ENCODE data around the gene GHITM. TPM values are rescaled to one million over a fixed set of nuclear protein-coding genes. Genes with fewer than 3 reads are reported as not detected.
A peak's percentile ranks its signal among the peaks of the same experiment; 100 is the strongest.

Gene GHITM
- total RNA-seq, 2 experiments from 2014 or later = 100.0 to 103 TPM

GRCh38 chr10:84188815-84189214, 49.5 kb downstream of the GHITM start:
- ATAC-seq (ENCODE audit: low read depth) (no peak), DNase-seq (no peak)
- H3K4me1 Mint-ChIP-seq = peaks cover 16% of the 10 kb centered on the region
- POLR2A ChIA-PET = no interaction called here
- H3K4me3 Mint-ChIP-seq = no peak overlapping the region
- H3K27ac Mint-ChIP-seq = no peak overlapping the region
- peaks cover 9% of the 10 kb centered on the region for H3K27me3 Mint-ChIP-seq
- H3K9me3 Mint-ChIP-seq = no peaks in the 10 kb centered on the region
- no peaks in the 10 kb centered on the region for H3K36me3 Mint-ChIP-seq

DNA sequence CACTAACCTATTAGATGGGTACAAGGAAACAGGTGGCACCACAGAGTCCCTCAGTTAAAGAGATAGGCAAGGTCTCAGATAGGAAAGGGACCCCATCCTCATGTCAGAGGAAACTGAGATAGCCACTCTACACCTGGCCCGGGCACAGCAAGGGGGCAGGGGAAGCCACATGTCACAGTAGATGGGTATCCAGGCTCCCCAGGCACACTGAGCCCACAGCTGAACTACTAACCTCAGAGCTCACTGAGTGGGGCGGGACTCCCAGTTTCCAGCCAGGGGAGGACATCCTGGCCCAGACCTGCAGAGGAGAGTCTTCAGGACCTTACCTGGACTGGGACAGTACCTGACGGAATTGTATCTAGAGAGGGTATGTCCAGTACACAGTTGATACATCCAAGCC, 51.3 kb downstream of the GHITM start:
- POLR2A ChIA-PET = interaction anchor here (1.8 kb wide), 1 partner anchor 34 kb away, joined by 4 read pairs; no protein-coding TSS in a partner anchor
- H3K4me3 Mint-ChIP-seq = no peak overlapping the region
- DNase-seq (no peak), ATAC-seq (ENCODE audit: low read depth) (peak; percentile 21)
- no peaks in the 10 kb centered on the region for H3K9me3 Mint-ChIP-seq
- peaks cover 11% of the 10 kb centered on the region for H3K4me1 Mint-ChIP-seq
- no peaks in the 10 kb centered on the region for H3K36me3 Mint-ChIP-seq
- H3K27me3 Mint-ChIP-seq = peaks cover 20% of the 10 kb centered on the region
- no peak overlapping the region for H3K27ac Mint-ChIP-seq

DNA sequence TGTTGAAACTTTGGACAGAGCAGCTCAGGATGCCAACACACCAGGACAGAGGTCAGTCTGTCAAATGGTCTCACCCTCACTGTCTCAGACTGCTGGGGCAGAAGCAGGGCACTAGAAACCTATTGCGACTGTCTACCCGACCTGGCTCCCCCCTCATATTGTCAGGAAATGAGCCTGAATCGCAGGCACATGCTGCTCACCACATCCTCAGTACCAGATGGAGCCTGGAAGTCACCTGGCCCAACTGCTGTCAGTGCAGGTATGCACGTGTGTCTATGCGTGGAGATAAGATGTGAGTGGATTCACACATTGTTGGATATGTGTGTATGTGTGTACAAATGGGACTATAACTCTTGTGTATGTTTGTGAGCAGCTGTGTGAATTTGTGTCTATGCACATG, 51.8 kb downstream of the GHITM start:
- peak; percentile 63 for ATAC-seq (ENCODE audit: low read depth)
- POLR2A ChIA-PET = interaction anchor here (1.8 kb wide), 1 partner anchor 34 kb away, joined by 4 read pairs; no protein-coding TSS in a partner anchor
- peaks cover 11% of the 10 kb centered on the region for H3K4me1 Mint-ChIP-seq

DNA sequence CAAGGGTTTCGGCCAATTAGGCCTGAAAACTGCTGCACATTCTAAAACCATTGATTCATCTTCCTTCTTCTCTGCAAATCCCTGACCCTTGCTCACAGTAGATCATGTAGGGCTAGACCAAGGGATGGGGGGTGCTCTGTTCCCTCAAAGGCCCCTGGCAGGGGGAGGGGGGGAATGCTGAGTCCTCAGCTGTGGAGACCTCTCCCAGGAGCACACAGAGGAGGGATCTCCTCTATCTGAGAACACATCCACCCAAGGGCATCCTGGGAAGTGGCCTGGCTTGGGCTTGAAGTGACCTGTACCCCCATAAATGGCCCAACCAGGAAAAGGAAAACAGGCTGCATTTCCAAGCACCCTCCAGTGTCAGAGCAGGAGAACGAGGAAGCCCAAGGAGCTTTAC, 54.0 kb downstream of the GHITM start:
- ATAC-seq (ENCODE audit: low read depth) = no peak
- H3K4me1 Mint-ChIP-seq = peaks cover 11% of the 10 kb centered on the region
- no peak overlapping the region for H3K27ac Mint-ChIP-seq
- POLR2A ChIA-PET = no interaction called here
- peaks cover 43% of the 10 kb centered on the region for H3K27me3 Mint-ChIP-seq
- DNase-seq = peak; percentile 17
- H3K36me3 Mint-ChIP-seq = no peaks in the 10 kb centered on the region
- H3K9me3 Mint-ChIP-seq = no peaks in the 10 kb centered on the region
- no peak overlapping the region for H3K4me3 Mint-ChIP-seq

More for the DNA sequence above, 51.8 kb downstream of the GHITM start:
- peak; percentile 39 for DNase-seq
- Mint-ChIP-seq H3K36me3 (no peaks in the 10 kb centered on the region), H3K9me3 (no peaks in the 10 kb centered on the region), H3K4me3 (no peak overlapping the region), H3K27ac (peak overlapping the region; percentile 4), H3K27me3 (peaks cover 25% of the 10 kb centered on the region)

DNA sequence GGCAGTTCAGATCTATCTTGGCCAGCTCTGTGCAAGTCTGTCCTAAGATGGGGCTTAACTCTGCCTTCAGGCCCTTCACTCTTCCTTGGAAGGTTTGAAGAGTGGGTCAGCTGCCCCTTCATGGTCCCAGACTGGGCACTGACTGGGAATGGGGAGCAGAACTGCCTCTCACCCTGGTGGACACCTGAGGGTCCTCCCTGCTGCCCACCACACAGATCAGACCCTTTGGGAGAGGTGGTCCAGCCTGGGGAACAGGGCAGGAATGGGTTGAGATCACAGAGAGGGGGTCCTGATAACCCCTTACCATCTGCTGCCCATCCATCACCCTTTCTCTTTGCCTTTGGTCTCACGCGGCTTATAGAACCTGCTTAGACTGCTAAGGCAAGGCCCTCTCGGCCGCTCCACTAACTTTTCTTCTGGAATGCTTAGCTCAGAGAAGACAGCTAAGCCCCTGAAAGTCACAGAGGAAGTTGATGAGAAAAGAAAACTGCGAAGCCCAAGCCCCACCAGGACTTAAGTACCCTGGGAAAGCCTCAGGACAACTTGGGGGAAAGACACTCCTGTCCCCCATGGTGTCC, 54.6 kb downstream of the GHITM start:
- ATAC-seq (ENCODE audit: low read depth) = no peak
- peak overlapping the region; percentile 34 for H3K4me3 Mint-ChIP-seq
- H3K36me3 Mint-ChIP-seq = no peaks in the 10 kb centered on the region
- POLR2A ChIA-PET = no interaction called here
- peak; percentile 26 for DNase-seq
- H3K27me3 Mint-ChIP-seq = peaks cover 43% of the 10 kb centered on the region
- peaks cover 11% of the 10 kb centered on the region for H3K4me1 Mint-ChIP-seq
- H3K9me3 Mint-ChIP-seq = no peaks in the 10 kb centered on the region
- no peak overlapping the region for H3K27ac Mint-ChIP-seq

DNA sequence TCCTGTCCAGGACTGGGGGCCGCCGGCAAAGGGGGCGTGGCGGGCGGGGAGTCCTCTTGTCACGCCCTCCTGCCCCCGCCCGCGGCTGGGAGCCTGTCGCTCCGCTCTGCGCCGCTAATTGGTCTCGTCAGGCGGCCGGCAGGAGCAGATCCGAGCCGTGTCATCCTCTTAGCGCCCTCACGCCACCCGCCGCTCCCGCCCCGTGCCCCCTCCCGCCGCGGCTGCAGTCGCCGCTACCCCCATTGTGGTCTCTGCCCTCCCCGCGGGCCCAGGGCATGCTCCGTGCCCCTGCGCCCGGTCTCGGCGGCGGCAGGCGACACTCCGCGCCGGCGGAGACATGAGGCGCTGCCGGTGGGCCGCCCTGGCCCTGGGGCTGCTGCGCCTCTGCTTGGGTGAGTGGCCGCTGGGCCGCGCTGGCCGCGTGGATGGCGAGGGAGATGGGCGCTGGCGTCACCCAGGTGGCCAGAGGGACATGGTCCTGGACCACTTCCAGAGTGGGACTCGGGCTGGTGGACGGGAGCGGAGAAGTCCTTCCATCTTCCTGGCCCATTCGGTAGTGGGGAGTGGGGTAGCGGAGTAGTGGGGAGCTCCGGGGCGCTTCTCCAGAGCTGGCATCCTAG, 55.2 kb downstream of the GHITM start, which contains the start of gene CDHR1:
Gene CDHR1, plus strand, starts transcription at position 114 of the 620 bp plus-strand sequence. Its CDS starts 224 bp downstream, at position 338.
- Mint-ChIP-seq H3K27ac (no peak within 1 kb of the TSS), H3K9me3 (no peaks in the 10 kb centered on the region), H3K27me3 (peaks cover 43% of the 10 kb centered on the region), H3K4me3 (peak within 1 kb of the TSS; percentile 57), H3K36me3 (no peaks in the 10 kb centered on the region), H3K4me1 (peaks cover 11% of the 10 kb centered on the region)
- peak; percentile 64 for DNase-seq
- ATAC-seq (ENCODE audit: low read depth) = peak; percentile 72
- POLR2A ChIA-PET = interaction anchor here (0.7 kb wide), 1 partner anchor 17 kb away, joined by 3 read pairs; no protein-coding TSS in a partner anchor

- no peaks in the 10 kb centered on the region for H3K36me3 Mint-ChIP-seq
- no peak overlapping the region for H3K27ac Mint-ChIP-seq
- H3K9me3 Mint-ChIP-seq = no peaks in the 10 kb centered on the region
- ATAC-seq (ENCODE audit: low read depth) = no peak
- peaks cover 43% of the 10 kb centered on the region for H3K27me3 Mint-ChIP-seq
- peaks cover 11% of the 10 kb centered on the region for H3K4me1 Mint-ChIP-seq
- peak overlapping the region; percentile 57 for H3K4me3 Mint-ChIP-seq
- POLR2A ChIA-PET = interaction anchor here (0.7 kb wide), 1 partner anchor 18 kb away, joined by 3 read pairs; no protein-coding TSS in a partner anchor
- DNase-seq = peak; percentile 26
These were observed 55.9 kb downstream of the GHITM start for GRCh38 chr10:84195044-84195830.

DNA sequence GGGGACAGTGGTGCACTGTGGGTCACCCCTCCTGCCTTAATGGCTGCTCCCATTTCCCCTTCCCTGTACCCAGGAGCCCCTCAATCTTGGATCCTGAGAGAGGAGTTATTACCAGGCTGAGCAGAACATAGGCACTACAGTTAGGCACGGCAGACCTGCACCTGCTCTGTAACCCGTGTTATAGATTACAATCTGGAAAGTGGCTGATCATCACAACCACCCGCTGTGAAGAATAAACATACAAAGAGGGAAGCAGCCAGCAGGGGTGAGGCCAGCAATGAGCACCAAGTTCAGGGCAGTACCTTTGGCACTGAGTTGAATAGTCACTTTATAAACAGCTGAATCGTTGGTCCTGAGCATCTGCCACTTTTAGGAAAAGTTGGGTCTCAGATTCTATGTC, 56.8 kb downstream of the GHITM start:
- H3K9me3 Mint-ChIP-seq = no peaks in the 10 kb centered on the region
- no peak for DNase-seq
- H3K27me3 Mint-ChIP-seq = peaks cover 43% of the 10 kb centered on the region
- no peak overlapping the region for H3K27ac Mint-ChIP-seq
- POLR2A ChIA-PET = no interaction called here
- peaks cover 7% of the 10 kb centered on the region for H3K4me1 Mint-ChIP-seq
- no peaks in the 10 kb centered on the region for H3K36me3 Mint-ChIP-seq
- H3K4me3 Mint-ChIP-seq = no peak overlapping the region
- no peak for ATAC-seq (ENCODE audit: low read depth)

DNA sequence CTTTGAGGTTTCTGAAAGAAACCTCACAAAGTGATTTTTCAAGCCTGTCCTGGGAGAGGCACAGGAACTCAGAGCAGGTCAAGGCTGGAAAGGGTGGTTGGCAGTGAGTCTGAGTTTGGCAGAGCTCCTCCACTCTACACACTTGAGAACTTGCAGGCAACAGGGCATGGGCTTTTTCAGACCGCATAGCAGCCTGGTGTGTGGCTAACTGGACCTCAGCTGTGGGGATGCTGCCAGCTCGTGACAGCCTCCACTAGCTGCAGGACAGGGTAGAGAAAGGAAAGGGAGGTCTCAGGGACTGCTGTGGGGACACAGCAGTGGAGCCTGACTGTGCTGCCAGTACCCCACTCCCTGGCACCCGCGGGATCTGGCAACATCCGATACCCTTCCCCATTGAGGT, 57.6 kb downstream of the GHITM start:
- H3K27me3 Mint-ChIP-seq = peaks cover 43% of the 10 kb centered on the region
- H3K9me3 Mint-ChIP-seq = no peaks in the 10 kb centered on the region
- no peak overlapping the region for H3K27ac Mint-ChIP-seq
- peak; percentile 15 for DNase-seq
- peaks cover 2% of the 10 kb centered on the region for H3K4me1 Mint-ChIP-seq
- POLR2A ChIA-PET = no interaction called here
- H3K36me3 Mint-ChIP-seq = no peaks in the 10 kb centered on the region
- ATAC-seq (ENCODE audit: low read depth) = no peak
- H3K4me3 Mint-ChIP-seq = no peak overlapping the region

DNA sequence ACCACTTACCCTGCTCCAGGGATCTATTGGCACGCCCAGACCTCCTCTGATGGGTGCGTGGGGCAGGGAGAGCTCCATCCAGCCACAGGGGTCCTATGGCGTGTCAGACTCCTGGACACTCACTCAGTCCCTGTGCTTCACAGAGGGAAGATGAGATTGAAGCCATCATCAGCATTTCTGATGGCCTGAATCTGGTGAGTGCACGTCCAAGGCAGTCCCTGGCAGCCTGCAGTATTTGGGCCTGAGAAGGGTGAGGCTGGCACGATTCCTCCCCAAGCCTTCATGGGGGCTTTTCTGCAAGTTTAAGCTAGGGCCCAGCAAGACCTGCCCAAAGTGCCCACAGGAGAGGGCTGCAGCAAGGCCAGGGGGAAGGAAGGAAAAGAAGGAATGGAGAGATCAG, 58.3 kb downstream of the GHITM start:
- Mint-ChIP-seq H3K4me1 (peaks cover 2% of the 10 kb centered on the region), H3K36me3 (no peaks in the 10 kb centered on the region), H3K27ac (no peak overlapping the region), H3K9me3 (no peaks in the 10 kb centered on the region), H3K4me3 (no peak overlapping the region), H3K27me3 (peaks cover 43% of the 10 kb centered on the region)
- DNase-seq (peak; percentile 9), ATAC-seq (ENCODE audit: low read depth) (no peak)
- POLR2A ChIA-PET = interaction anchor here (0.6 kb wide), 1 partner anchor 142 kb away, joined by 4 read pairs; no protein-coding TSS in a partner anchor

DNA sequence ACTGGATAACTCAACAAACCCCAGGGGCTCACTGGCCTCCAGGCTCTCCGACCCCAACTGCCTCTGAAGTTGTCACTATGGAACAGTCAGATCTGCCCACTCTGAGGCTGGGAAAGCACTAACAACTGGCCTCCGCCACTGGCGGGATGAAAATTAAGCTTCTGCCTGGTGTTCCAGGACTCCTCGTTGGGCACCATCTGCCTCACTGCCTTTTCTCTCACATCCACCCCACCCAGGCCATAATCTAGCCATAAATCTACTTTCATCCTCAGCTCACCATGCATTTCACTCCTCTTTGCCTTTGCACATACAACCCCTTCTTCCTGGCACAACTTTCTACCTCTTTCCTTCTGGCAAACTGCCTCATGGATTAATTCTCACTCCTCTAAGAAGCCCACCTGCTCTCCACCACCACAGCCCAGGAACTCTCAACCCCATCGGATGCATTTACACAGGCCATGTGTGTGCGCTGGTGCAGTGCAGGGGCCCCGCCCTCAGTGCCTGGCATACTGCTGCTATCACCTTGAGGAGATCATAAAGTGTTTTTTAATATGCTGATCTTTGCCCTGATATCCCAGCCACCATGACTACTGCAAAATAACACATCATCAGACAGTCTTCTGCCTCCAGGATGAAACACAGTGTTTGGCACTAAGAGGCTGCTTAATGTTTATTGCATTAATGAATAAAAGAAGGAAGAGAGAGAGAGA, 59.1 kb downstream of the GHITM start:
- Mint-ChIP-seq H3K27me3 (peaks cover 39% of the 10 kb centered on the region), H3K9me3 (no peaks in the 10 kb centered on the region), H3K36me3 (no peaks in the 10 kb centered on the region), H3K4me1 (peaks cover 2% of the 10 kb centered on the region), H3K27ac (no peak overlapping the region), H3K4me3 (no peak overlapping the region)
- DNase-seq = no peak
- POLR2A ChIA-PET = interaction anchor here (0.6 kb wide), 1 partner anchor 141 kb away, joined by 4 read pairs; no protein-coding TSS in a partner anchor
- ATAC-seq (ENCODE audit: low read depth) = no peak

- Mint-ChIP-seq H3K36me3 (no peaks in the 10 kb centered on the region), H3K4me3 (no peak overlapping the region), H3K9me3 (no peaks in the 10 kb centered on the region), H3K27me3 (peaks cover 22% of the 10 kb centered on the region), H3K4me1 (peaks cover 3% of the 10 kb centered on the region), H3K27ac (no peak overlapping the region)
- POLR2A ChIA-PET = interaction anchor here (0.7 kb wide), 1 partner anchor 180 kb away, joined by 3 read pairs; no protein-coding TSS in a partner anchor
- no peak for DNase-seq
- ATAC-seq (ENCODE audit: low read depth) = no peak
These were observed 61.4 kb downstream of the GHITM start for GRCh38 chr10:84200537-84201243.

Measured in activated naive CD8-positive, alpha-beta T cell treated with anti-CD3 and anti-CD28 coated beads, Interleukin-2, amount 10 ng/mL, durations not matched to agents 7 days and 5 days (primary cell).